Measurements from ENCODE around the gene PLEKHG4B.
"Not testable (repeated sequence)": the region's sequence is repeated elsewhere in the genome, so short reads cannot be mapped to it uniquely, and the experiment has no call there.

PLEKHG4B gene

DNA sequence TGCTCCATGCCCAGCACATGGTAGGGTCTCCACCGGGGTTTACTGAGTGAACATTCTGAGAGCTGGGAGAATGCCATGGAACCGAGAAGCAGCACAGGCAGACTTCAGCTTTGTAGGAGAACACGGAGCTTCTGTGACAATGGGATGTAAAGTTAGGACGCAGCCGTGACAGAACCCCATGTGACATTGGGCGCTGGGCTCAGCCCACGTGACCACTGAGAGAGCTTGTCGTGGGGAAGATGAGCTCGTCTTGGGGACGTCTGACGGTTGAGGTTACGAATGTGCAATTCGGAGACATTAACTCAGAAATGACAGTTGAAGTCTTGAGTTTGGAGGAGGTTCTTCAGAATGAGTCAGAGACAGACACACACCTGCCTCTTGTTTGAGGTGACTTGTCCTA, 139.7 kb downstream of the PLEKHG4B start:
- no peak for ATAC-seq

DNA sequence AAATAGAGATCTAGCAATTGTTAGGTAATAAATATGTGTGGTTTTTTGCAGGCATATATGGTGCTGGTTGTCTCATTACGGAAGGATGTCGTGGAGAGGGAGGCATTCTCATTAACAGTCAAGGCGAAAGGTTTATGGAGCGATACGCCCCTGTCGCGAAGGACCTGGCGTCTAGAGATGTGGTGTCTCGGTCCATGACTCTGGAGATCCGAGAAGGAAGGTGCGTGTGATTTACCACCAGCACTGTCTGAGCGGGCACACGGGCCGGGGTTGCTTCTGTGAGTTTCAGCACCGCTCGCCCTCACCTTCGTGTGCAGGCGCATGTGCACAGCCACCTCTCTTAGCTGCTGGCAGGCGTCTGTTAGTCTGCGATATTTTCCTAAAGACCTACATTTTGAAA, 141.5 kb downstream of the PLEKHG4B start:
- ATAC-seq: not testable (repeated sequence)

DNA sequence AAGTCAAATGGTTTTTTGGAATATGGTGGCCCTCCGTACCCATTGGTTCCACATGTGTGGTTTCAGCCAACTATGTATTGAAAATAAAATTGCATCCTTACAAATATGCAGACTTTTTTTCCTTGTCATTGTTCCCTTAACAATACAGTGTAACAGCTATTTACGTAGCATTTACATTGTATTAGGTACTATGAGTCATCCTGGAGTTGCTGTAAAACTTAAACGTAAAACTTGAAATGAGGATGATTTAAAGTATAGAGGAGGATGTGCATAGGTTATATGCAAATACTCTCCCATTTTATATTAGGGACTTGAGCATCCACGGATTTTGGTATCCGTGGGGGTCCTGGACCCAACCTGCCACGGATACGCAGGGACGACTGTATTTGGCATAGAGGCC, 142.5 kb downstream of the PLEKHG4B start:
- ATAC-seq: no peak

DNA sequence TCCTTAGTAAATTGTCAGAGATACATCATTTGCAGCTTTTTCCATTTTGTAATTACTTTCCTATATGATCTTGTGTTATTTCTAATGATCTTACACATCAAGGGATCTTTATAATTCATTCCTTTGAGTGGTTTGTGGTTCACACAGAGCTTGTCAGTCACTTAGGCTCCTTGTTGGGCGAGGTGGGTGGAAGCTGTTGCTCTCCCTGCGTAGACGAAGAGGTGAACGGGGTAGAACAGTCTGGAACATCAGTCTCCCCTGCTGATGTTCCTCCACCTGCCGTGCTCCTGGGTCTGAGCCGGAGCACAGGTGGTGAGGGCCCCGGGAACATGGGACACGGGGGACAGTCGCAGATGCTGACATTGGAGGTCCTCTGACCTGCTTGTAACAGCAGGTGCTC, 143.6 kb downstream of the PLEKHG4B start:
- ATAC-seq: not testable (repeated sequence)

DNA sequence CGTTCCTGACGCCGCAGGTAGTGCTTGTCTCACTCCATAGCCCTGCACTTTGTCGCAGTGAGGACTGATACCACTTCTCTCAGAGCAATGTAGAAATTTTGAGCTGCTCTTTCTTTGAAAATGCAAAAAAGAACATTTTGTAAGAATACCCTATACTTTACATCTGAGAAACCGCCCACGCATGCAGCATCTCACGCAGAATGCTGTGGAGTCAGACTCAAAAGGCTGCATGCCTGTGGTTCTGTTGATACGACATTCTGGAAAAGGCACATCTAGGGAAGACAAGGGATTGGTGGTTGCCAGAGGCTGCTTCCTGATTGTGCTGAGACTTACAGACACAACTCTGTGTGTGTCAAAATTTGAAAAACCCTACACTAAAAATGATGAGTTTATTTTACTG, 146.0 kb downstream of the PLEKHG4B start:
- ATAC-seq: not testable (repeated sequence)
